ENCODE results near the gene QARS1. TPM values are rescaled to one million over a fixed set of nuclear protein-coding genes. Genes with fewer than 3 reads are reported as not detected.

The QARS1 gene
- total RNA-seq, 2 experiments from 2014 or later: 310 to 355 TPM

GRCh38 chr3:49093853-49094767, 10.4 kb downstream of the QARS1 start, which contains the start of gene QRICH1:
Gene QRICH1, minus strand, starts transcription at chr3:49094071. Its CDS starts 17,054 bp downstream, at chr3:49077017.
- no peak for TF ChIP-seq EZH2phosphoT487 (IDR thresholded peaks at IDR 0.05; ENCODE audit: borderline replicate concordance, low read depth, low read length)
- TF ChIP-seq CTCF (conservative IDR thresholded peaks at IDR 0.05; ENCODE audit: low read length): peak; percentile 79
- no peaks in the 10 kb centered on the region for H3K9me3 ChIP-seq (ENCODE audit: low read length)
- H3K9me2 ChIP-seq (ENCODE audit: insufficient read depth, low read length): no peaks in the 10 kb centered on the region
- intact Hi-C loops (cut with micrococcal nuclease; ENCODE audit: unreplicated experiment): loop anchor here (1.0 to 5.0 kb wide), 6 partner anchors 10 to 578 kb away; partner anchors contain the start of genes APEH, ARIH2, QARS1 and WDR6
- H3K4me2 ChIP-seq (ENCODE audit: low read length): peak within 1 kb of the TSS; percentile 97
- CTCF ChIA-PET (ENCODE audit: unreplicated experiment): interaction anchor here (0.6 to 1.1 kb wide), 5 partner anchors 10 to 375 kb away, joined by 3 to 6 read pairs (median 5); no protein-coding TSS in a partner anchor
- peaks cover 60% of the 10 kb centered on the region for H3K36me3 ChIP-seq (ENCODE audit: insufficient read depth, low read length)
- POLR2A ChIA-PET: interaction anchor here (0.6 to 2.7 kb wide), 12 partner anchors 8 to 483 kb away, joined by 3 to 14 read pairs (median 4); partner anchors contain the start of genes IMPDH2, NDUFAF3, QARS1 and USP19
- peaks cover 39% of the 10 kb centered on the region for H3K79me2 ChIP-seq (ENCODE audit: insufficient read depth, low read depth, low read length)
- peak; percentile 99 for DNase-seq (ENCODE audit: low spot score)
- no TSS peak for BruUV-seq (replicated peaks)
- peak within 1 kb of the TSS; percentile 87 for H3K27ac ChIP-seq (ENCODE audit: low read depth, low read length, poor library complexity, severe bottlenecking)
- peak within 1 kb of the TSS; percentile 94 for H3K4me3 ChIP-seq (ENCODE audit: low read depth, low read length, poor library complexity, severe bottlenecking)
- peaks cover 18% of the 10 kb centered on the region; the same call in 1 of the 2 replicates for H4K20me1 ChIP-seq (ENCODE audit: insufficient read depth, low read length)
- H2AFZ ChIP-seq (ENCODE audit: low read length): peak within 1 kb of the TSS; percentile 47; the same call in 1 of the 2 replicates
- H3K4me1 ChIP-seq (ENCODE audit: insufficient read depth, low read length, poor library complexity, severe bottlenecking): peaks cover 23% of the 10 kb centered on the region

DNA sequence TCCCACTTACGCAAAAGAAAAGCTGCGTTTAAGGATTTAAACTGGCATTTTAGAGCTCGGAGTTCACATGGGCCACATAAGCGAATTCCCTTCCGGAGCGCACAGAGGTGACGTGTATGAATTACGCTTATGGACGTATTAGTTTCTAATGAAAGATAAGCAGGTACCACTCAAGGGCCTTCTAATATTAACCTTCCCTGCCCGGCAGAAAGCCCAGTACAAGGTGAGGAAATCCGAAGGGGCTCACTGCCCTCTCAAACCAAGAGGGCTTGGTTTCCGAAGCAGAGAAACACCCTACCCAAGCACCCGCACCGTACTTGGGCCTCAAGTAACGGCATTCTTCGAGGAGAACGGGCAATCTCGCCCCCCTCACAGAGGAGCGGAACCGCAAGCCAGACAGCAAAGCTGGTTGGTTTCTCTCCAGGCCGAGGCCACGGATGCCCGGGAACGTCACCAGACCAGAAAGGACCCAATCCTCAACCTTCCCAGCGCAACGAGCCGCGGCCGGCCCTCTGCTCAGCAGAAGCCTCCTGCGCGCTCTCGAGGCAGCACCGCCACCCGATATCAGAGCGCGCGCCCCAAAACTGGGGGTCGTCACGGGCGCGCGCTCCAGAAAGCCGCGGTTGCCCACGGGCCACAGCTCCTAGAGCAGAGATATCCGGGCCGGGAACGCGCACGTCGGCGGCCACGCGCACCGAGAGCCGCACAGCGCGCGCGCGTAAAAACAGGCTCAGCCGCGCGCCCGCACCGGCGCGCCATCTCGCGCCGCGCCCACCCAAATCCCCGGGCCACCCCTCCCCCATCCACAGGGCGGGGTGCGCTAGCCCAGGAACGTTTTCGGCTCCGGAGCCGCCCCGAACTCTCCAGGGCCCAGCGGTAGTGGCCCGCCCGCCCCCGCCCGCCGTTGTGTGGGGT, 11.4 kb downstream of the QARS1 start:
- H3K4me3 ChIP-seq (ENCODE audit: low read depth, low read length, poor library complexity, severe bottlenecking): peak overlapping the region; percentile 94
- H2AFZ ChIP-seq (ENCODE audit: low read length): peak overlapping the region; percentile 47; the same call in 1 of the 2 replicates
- peaks cover 19% of the 10 kb centered on the region; the same call in 1 of the 2 replicates for H4K20me1 ChIP-seq (ENCODE audit: insufficient read depth, low read length)
- no peaks in the 10 kb centered on the region for H3K9me3 ChIP-seq (ENCODE audit: low read length)
- no peaks in the 10 kb centered on the region for H3K9me2 ChIP-seq (ENCODE audit: insufficient read depth, low read length)
- H3K4me2 ChIP-seq (ENCODE audit: low read length): peak overlapping the region; percentile 97
- intact Hi-C loops (cut with micrococcal nuclease; ENCODE audit: unreplicated experiment): loop anchor here (5.0 kb wide), 3 partner anchors 86 to 579 kb away; partner anchors contain the start of genes APEH, ARIH2 and WDR6
- ChIA-PET POLR2A (interaction anchor here (0.5 to 2.7 kb wide), 17 partner anchors 9 to 482 kb away, joined by 3 to 14 read pairs (median 4); partner anchors contain the start of genes DAG1, IMPDH2, NDUFAF3 and QARS1), CTCF (ENCODE audit: unreplicated experiment) (interaction anchor here (0.6 to 1.1 kb wide), 5 partner anchors 11 to 376 kb away, joined by 3 to 6 read pairs (median 5); no protein-coding TSS in a partner anchor)
- no peak for TF ChIP-seq EZH2phosphoT487 (IDR thresholded peaks at IDR 0.05; ENCODE audit: borderline replicate concordance, low read depth, low read length)
- no peak for TF ChIP-seq CTCF (conservative IDR thresholded peaks at IDR 0.05; ENCODE audit: low read length)
- no TSS peak for BruUV-seq (replicated peaks)
- H3K79me2 ChIP-seq (ENCODE audit: insufficient read depth, low read depth, low read length): peaks cover 48% of the 10 kb centered on the region
- H3K4me1 ChIP-seq (ENCODE audit: insufficient read depth, low read length, poor library complexity, severe bottlenecking): peaks cover 23% of the 10 kb centered on the region
- peak; percentile 88 for DNase-seq (ENCODE audit: low spot score)
- H3K36me3 ChIP-seq (ENCODE audit: insufficient read depth, low read length): peaks cover 60% of the 10 kb centered on the region
- H3K27ac ChIP-seq (ENCODE audit: low read depth, low read length, poor library complexity, severe bottlenecking): peak overlapping the region; percentile 87

Measured in OCI-LY7 (cell line).